NK-92 treated with Interleukin-12 subunit alpha and Interleukin-12 subunit beta, amount 100 ng/mL, for 24 hours (cell line): Measurements from ENCODE around the gene SPRR1A.

Experiments
- DNase-seq: peaks from one replicate; lab custom pipeline; 2025; lab: John Stamatoyannopoulos, UW

SPRR1A gene

GRCh38 chr1:152983743-152984142, at the start of gene SPRR1A:
SPRR1A (plus strand) TSS chr1:152984081; CDS start chr1:152985231, 1,150 bp downstream.
- DNase-seq = no peak

- no peak for DNase-seq
Observed at GRCh38 chr1:152940614-152941013, 43.3 kb upstream of the SPRR1A start.

- DNase-seq = no peak
Observed at GRCh38 chr1:152941037-152941711, 42.7 kb upstream of the SPRR1A start.

- DNase-seq = no peak
Observed at GRCh38 chr1:152942161-152942560, 41.7 kb upstream of the SPRR1A start.

- DNase-seq = no peak
Observed at GRCh38 chr1:152946248-152946647, 37.6 kb upstream of the SPRR1A start.

GRCh38 chr1:152946651-152947256, 37.1 kb upstream of the SPRR1A start, which contains the start of gene SPRR5:
SPRR5 (plus strand) TSS chr1:152947206; CDS start chr1:152948555, 1,349 bp downstream.
- DNase-seq = no peak

GRCh38 chr1:152951711-152952110, 32.2 kb upstream of the SPRR1A start:
- no peak for DNase-seq

GRCh38 chr1:152953761-152954160, 30.1 kb upstream of the SPRR1A start:
- DNase-seq = no peak

GRCh38 chr1:152954436-152954835, 29.4 kb upstream of the SPRR1A start:
- DNase-seq = no peak

GRCh38 chr1:152957561-152957960, 26.3 kb upstream of the SPRR1A start:
- no peak for DNase-seq

GRCh38 chr1:152959273-152959672, 24.6 kb upstream of the SPRR1A start:
- no peak for DNase-seq

GRCh38 chr1:152959801-152960451, 24.0 kb upstream of the SPRR1A start:
- DNase-seq = no peak

- peak; percentile 34 for DNase-seq
Observed at GRCh38 chr1:152960452-152961044, 23.3 kb upstream of the SPRR1A start.

GRCh38 chr1:152961226-152961891, 22.5 kb upstream of the SPRR1A start:
- DNase-seq = no peak

- no peak for DNase-seq
Observed at GRCh38 chr1:152962876-152963415, 20.9 kb upstream of the SPRR1A start.

- DNase-seq = no peak
Observed at GRCh38 chr1:152964536-152964935, 19.3 kb upstream of the SPRR1A start.

GRCh38 chr1:152965853-152966252, 18.0 kb upstream of the SPRR1A start:
- DNase-seq = no peak

- no peak for DNase-seq
Observed at GRCh38 chr1:152967201-152967600, 16.7 kb upstream of the SPRR1A start.

- no peak for DNase-seq
Observed at GRCh38 chr1:152968248-152968647, 15.6 kb upstream of the SPRR1A start.

GRCh38 chr1:152969036-152969435, 14.8 kb upstream of the SPRR1A start:
- DNase-seq = no peak

- no peak for DNase-seq
Observed at GRCh38 chr1:152970495-152970894, 13.4 kb upstream of the SPRR1A start, which contains the start of gene SPRR4. SPRR4 (plus strand) TSS chr1:152970648; CDS start chr1:152971891, 1,243 bp downstream.
